Liver (tissue), 9 donors: Measurements from ENCODE around the gene USP31. TPM values are rescaled to one million over a fixed set of nuclear protein-coding genes. Genes with fewer than 3 reads are reported as not detected.
"Not testable (repeated sequence)": the region's sequence is repeated elsewhere in the genome, so short reads cannot be mapped to it uniquely, and the experiment has no call there.

Experiments used
- DNase-seq: peaks from one replicate; pipeline ENCODE4 v3.0.0-alpha.2; 2017; ENCODE audit warnings: low spot score
- H3K27ac ChIP-seq, 2 donors: one replicate each; pipeline ENCODE4 v1.7.0; 2013; ENCODE audit warnings: inconsistent platforms in 2 of 2, low read length in 2 of 2, control low read depth in 1 of 2, low read depth in 1 of 2, mild to moderate bottlenecking in 1 of 2
- H3K27me3 ChIP-seq, 4 donors: one replicate each; pipeline versions ENCODE4 v1.6.1 to v1.7.0; 2013; ENCODE audit warnings: low read length in 3 of 4, inconsistent platforms in 1 of 4, mild to moderate bottlenecking in 1 of 4, moderate library complexity in 1 of 4; ENCODE audit not compliant: control insufficient read depth in 4 of 4, insufficient read depth in 4 of 4
- H3K36me3 ChIP-seq, 4 donors: one replicate each; pipeline versions ENCODE4 v1.6.1 to v1.7.0; 2013; ENCODE audit warnings: low read length in 3 of 4, mild to moderate bottlenecking in 3 of 4, low read depth in 1 of 4, moderate library complexity in 1 of 4; ENCODE audit not compliant: control insufficient read depth in 4 of 4, insufficient read depth in 3 of 4
- H3K4me1 ChIP-seq, 4 donors: one replicate each; pipeline versions ENCODE4 v1.6.1 to v1.7.0; 2013; ENCODE audit warnings: low read length in 3 of 4, mild to moderate bottlenecking in 3 of 4, moderate library complexity in 1 of 4; ENCODE audit not compliant: control insufficient read depth in 4 of 4, insufficient read depth in 4 of 4
- H3K4me3 ChIP-seq, 3 donors: one replicate each; pipeline versions ENCODE4 v1.6.1 to v1.7.0; 2013; ENCODE audit warnings: low read length in 3 of 3, control low read depth in 1 of 3, low read depth in 1 of 3, mild to moderate bottlenecking in 1 of 3
- H3K9ac ChIP-seq, 2 donors: one replicate each; pipeline ENCODE4 v1.7.0; 2013; ENCODE audit warnings: low read length in 2 of 2, mild to moderate bottlenecking in 2 of 2, moderate library complexity in 2 of 2, control low read depth in 1 of 2, low read depth in 1 of 2
- H3K9me3 ChIP-seq, 4 donors: one replicate each; pipeline versions ENCODE4 v1.6.1 to v1.7.0; 2013; ENCODE audit warnings: low read length in 3 of 4; ENCODE audit not compliant: control insufficient read depth in 4 of 4
- ATF3 ChIP-seq: IDR thresholded peaks from 2 replicates; pipeline ENCODE4 v1.6.1; 2016; ENCODE audit warnings: antibody characterized with exemption
- CTCF ChIP-seq: fragments of 150-350 bp; IDR thresholded peaks from 2 replicates; pipeline ENCODE4 v1.5.1; 2017; ENCODE audit warnings: improper control_type of control experiment, low read depth, low read length; ENCODE audit not compliant: missing input control
- HNF4G ChIP-seq: IDR thresholded peaks from 2 replicates; pipeline ENCODE4 v1.6.1; 2016; ENCODE audit warnings: antibody characterized with exemption
- JUND ChIP-seq, 2 donors: IDR thresholded peaks; 2 replicates each; pipeline ENCODE4 v1.6.1; 2016; ENCODE audit warnings: antibody characterized with exemption in 2 of 2
- MAX ChIP-seq: IDR thresholded peaks from 2 replicates; pipeline ENCODE4 v1.6.1; 2016; ENCODE audit warnings: antibody characterized with exemption
- NR2F2 ChIP-seq: IDR thresholded peaks from 2 replicates; pipeline ENCODE4 v1.6.1; 2016; ENCODE audit warnings: antibody characterized with exemption
- REST ChIP-seq: IDR thresholded peaks from 2 replicates; pipeline ENCODE4 v1.6.1; 2016; ENCODE audit warnings: antibody characterized with exemption, mild to moderate bottlenecking
- RXRA ChIP-seq, 2 donors: IDR thresholded peaks; 2 replicates each; pipeline ENCODE4 v1.6.1; 2017 to 2018; ENCODE audit warnings: antibody characterized with exemption in 2 of 2, mild to moderate bottlenecking in 1 of 2
- SP1 ChIP-seq: IDR thresholded peaks from 2 replicates; pipeline ENCODE4 v1.6.1; 2018; ENCODE audit warnings: antibody characterized with exemption, mild to moderate bottlenecking
- TAF1 ChIP-seq: conservative IDR thresholded peaks from 2 replicates; pipeline ENCODE4 v1.6.1; 2016; ENCODE audit warnings: antibody characterized with exemption, mild to moderate bottlenecking
- YY1 ChIP-seq: IDR thresholded peaks from 2 replicates; pipeline ENCODE4 v1.6.1; 2016; ENCODE audit warnings: antibody characterized with exemption, mild to moderate bottlenecking
- ZBTB33 ChIP-seq: IDR thresholded peaks from 2 replicates; pipeline ENCODE4 v1.6.1; 2016; ENCODE audit warnings: antibody characterized with exemption
- WGBS: extraction: QIAGEN DNeasy Blood & Tissue Kit; methylation state at CpG from one replicate; pipeline ENCODE4 v1.1.7; 2013; 5-methylcytosine and 5-hydroxymethylcytosine counted together
- polyA plus RNA-seq, 2 donors: library from polyadenylated mRNA; stranded (reverse) in 1 of 2; unstranded in 1 of 2; fragments of 200-250 nt in 1 of 2; fragments of >200 nt in 1 of 2; fragmentation: Nextera tagmentation in 1 of 2; extraction: Ambion mirVana in 1 of 2; gene quantifications; one replicate each; pipeline versions ENCODE4 v1.2.1 to v1.2.3, GENCODE V29; 2013 to 2015
- total RNA-seq, 2 donors: library from RNA; depleted of rRNA; stranded (reverse); fragments of >200 nt; gene quantifications; one replicate each; pipeline ENCODE4 v1.2.3, GENCODE V29; 2014
- donor health status: healthy.
- donor health status: healthy.
- donor health status: healthy.
- donor health status: healthy.
- donor health status: healthy.

Gene USP31
- total and polyA plus RNA-seq, 4 donors: 2.4 to 16.4 (median 3.8) TPM

GRCh38 chr16:23145608-23146007 is 3.6 kb downstream of the USP31 start:
- Histone ChIP-seq H3K27ac (no peak overlapping the region), H3K27me3 (no peaks in the 10 kb centered on the region), H3K4me3 (no peak overlapping the region), H3K9ac (no peak overlapping the region), H3K4me1 (peaks cover 12 to 35% (median 21%) of the 10 kb centered on the region in 4 donors), H3K36me3 (no peaks in the 10 kb centered on the region), H3K9me3 (no peaks in the 10 kb centered on the region)
- no peak for DNase-seq
- no peak for TF ChIP-seq RXRA (IDR thresholded peaks at IDR 0.05)
- no peak for TF ChIP-seq NR2F2
- no peak for TF ChIP-seq SP1
- no peak for TF ChIP-seq TAF1
- no peak for TF ChIP-seq ZBTB33
- TF ChIP-seq YY1: no peak
- WGBS: 59% methylated on average over 3 of the region's 3 CpGs

- no peaks in the 10 kb centered on the region for H3K27me3 ChIP-seq
- no peak for DNase-seq
- H3K4me3 ChIP-seq: no peak overlapping the region
- no peak overlapping the region for H3K9ac ChIP-seq
- no peak overlapping the region for H3K27ac ChIP-seq
- WGBS: 86% methylated on average over 6 of the region's 6 CpGs
- no peaks in the 10 kb centered on the region for H3K9me3 ChIP-seq
- no peaks in the 10 kb centered on the region for H3K36me3 ChIP-seq
- no peak for TF ChIP-seq NR2F2
- TF ChIP-seq HNF4G: no peak
- TF ChIP-seq YY1: no peak
- no peak for TF ChIP-seq ATF3
- no peak for TF ChIP-seq MAX
- TF ChIP-seq JUND (IDR thresholded peaks at IDR 0.05): no peak
- no peak for TF ChIP-seq REST
- no peak for TF ChIP-seq CTCF
- H3K4me1 ChIP-seq: peaks cover 12 to 35% (median 21%) of the 10 kb centered on the region in 4 donors
Observed at GRCh38 chr16:23145186-23145585, 4.1 kb downstream of the USP31 start.

- WGBS: 96% methylated on average over 9 of the region's 9 CpGs
- H3K9ac ChIP-seq, H3K36me3 ChIP-seq, DNase-seq, H3K27me3 ChIP-seq, H3K9me3 ChIP-seq, H3K27ac ChIP-seq, H3K4me3 ChIP-seq: not testable (repeated sequence)
- H3K4me1 ChIP-seq: peaks cover 7 to 29% (median 17%) of the 10 kb centered on the region in 4 donors
Observed at GRCh38 chr16:23144393-23144792, 4.9 kb downstream of the USP31 start.
